Effector memory CD4-positive, alpha-beta T cell (primary cell): ENCODE results near the gene SERPINF2.

ENCODE experiments used
- DNase-seq, 3 donors: peaks; one replicate each; pipeline ENCODE4 v3.0.0-alpha.2; 2020
- H3K27ac ChIP-seq: 2 replicates; pipeline ENCODE4 v1.7.0; 2013; ENCODE audit warnings: mild to moderate bottlenecking, low read length, moderate library complexity; ENCODE audit not compliant: insufficient read depth, poor library complexity, severe bottlenecking
- H3K27me3 ChIP-seq: replicated peaks from 2 replicates; pipeline ENCODE4 v1.7.0; 2013; ENCODE audit warnings: mild to moderate bottlenecking, low read length; ENCODE audit not compliant: insufficient read depth, control insufficient read depth, poor library complexity, severe bottlenecking
- H3K36me3 ChIP-seq: 2 replicates; pipeline ENCODE4 v1.7.0; 2013; ENCODE audit warnings: mild to moderate bottlenecking, low read length, moderate library complexity; ENCODE audit not compliant: control insufficient read depth, insufficient read depth
- H3K4me1 ChIP-seq: 2 replicates; pipeline ENCODE4 v1.7.0; 2013; ENCODE audit warnings: low read length, mild to moderate bottlenecking; ENCODE audit not compliant: control insufficient read depth, insufficient read depth, poor library complexity, severe bottlenecking
- H3K4me3 ChIP-seq: 2 replicates; pipeline ENCODE4 v1.7.0; 2013; ENCODE audit warnings: low read length, low read depth, mild to moderate bottlenecking; ENCODE audit not compliant: insufficient read depth, poor library complexity, severe bottlenecking
- H3K9me3 ChIP-seq: 2 replicates; pipeline ENCODE4 v1.7.0; 2013; ENCODE audit warnings: mild to moderate bottlenecking, low read length, moderate library complexity; ENCODE audit not compliant: control insufficient read depth

The SERPINF2 gene

DNA sequence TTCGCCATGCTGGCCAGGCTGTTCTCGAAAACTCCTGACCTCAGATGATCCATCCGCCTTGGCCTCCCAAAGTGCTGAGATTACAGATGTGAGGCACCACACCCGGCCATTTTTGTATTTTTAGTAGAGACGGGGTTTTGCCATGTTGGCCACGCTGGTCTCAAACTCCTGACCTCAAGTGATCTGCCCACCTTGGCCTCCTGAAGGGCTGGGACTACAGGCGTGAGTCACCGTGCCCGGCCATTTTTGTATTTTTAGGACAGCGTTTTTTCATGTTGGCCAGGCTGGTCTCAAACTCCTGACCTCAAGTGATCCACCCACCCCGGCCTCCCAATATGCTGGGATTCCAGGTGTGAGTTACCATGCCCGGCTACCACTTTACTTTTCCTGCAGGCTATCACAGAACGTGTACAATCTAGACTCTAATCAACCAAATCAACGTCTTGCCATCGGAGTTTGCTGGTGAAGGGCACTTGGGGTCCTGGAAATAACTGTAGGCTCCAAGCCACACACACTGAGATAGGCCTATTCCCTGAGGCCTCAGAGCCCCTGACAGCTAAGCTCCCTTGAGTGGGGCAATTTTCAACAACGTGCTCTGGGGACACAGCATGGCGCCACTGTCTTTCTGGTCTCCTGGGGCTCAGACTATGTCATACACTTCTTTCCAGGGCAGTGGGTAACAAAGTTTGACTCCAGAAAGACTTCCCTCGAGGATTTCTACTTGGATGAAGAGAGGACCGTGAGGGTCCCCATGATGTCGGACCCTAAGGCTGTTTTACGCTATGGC lies 31.9 kb downstream of the SERPINF2 start:
- DNase-seq: no peak
- Histone ChIP-seq H3K27me3 (no peaks in the 10 kb centered on the region), H3K9me3 (no peaks in the 10 kb centered on the region), H3K4me1 (peaks cover 5% of the 10 kb centered on the region), H3K27ac (no peak overlapping the region), H3K36me3 (peaks cover 16% of the 10 kb centered on the region), H3K4me3 (no peak overlapping the region)

DNA sequence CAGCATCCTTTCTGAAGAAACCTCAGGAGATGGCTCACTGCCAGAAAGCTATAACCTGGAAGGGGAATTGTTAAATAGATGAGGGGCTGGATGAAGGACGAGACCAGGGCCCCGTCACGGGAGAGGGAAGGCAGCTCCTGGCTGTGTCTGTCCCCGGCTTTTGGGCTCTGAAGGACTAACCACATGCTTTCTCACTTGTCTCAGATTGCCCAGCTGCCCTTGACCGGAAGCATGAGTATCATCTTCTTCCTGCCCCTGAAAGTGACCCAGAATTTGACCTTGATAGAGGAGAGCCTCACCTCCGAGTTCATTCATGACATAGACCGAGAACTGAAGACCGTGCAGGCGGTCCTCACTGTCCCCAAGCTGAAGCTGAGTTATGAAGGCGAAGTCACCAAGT lies 33.7 kb downstream of the SERPINF2 start:
- no peaks in the 10 kb centered on the region for H3K27me3 ChIP-seq
- no peak overlapping the region for H3K4me3 ChIP-seq
- peaks cover 20% of the 10 kb centered on the region for H3K36me3 ChIP-seq
- no peak overlapping the region for H3K27ac ChIP-seq
- DNase-seq: no peak
- no peaks in the 10 kb centered on the region for H3K9me3 ChIP-seq
- no peaks in the 10 kb centered on the region for H3K4me1 ChIP-seq

DNA sequence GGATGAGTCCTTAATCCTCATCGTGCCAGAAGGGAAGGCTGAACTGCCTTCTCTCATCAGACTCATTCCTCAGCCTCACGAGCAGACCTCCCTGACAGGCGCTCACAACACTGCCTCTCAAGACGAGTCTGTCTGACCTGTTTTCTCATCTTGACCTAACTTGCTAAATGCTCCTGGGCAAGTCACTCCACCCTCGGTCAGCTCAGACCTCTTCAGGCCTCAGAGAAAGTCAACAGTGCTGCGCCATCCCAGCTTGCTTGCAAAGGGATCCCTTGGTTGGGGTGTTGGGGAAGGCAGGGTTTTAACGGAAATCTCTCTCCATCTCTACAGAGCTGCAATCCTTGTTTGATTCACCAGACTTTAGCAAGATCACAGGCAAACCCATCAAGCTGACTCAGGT lies 34.2 kb downstream of the SERPINF2 start:
- H3K4me3 ChIP-seq: no peak overlapping the region
- no peak for DNase-seq
- H3K27ac ChIP-seq: no peak overlapping the region
- no peaks in the 10 kb centered on the region for H3K27me3 ChIP-seq
- H3K4me1 ChIP-seq: no peaks in the 10 kb centered on the region
- H3K9me3 ChIP-seq: no peaks in the 10 kb centered on the region
- peaks cover 24% of the 10 kb centered on the region for H3K36me3 ChIP-seq

DNA sequence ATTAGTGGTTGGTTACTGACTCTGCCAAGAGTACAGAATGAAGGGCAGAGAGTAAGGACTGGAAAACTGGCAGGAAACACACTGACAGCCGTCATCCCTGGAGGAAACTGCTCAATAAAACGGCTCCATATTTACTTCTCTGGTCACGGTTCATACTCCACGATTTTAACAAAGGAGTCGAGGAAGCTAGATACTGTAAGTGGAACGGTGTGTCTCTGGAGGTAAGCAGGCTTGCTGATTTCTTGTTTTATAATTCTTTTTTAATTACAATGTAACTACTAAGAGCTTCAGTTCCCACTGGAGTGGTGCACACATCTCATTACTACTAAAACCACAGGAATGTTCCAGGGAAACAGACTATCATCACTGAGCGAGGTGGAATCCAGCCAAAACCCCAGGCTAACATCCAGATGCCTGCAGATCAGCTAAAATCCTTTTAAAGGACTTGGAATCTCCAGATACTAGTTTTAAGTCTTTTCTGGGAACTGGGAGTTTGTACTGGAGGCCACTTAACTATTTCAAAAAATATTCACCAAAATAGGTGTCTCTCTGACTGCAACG lies 37.0 kb downstream of the SERPINF2 start:
- no peak overlapping the region for H3K27ac ChIP-seq
- no peaks in the 10 kb centered on the region for H3K4me1 ChIP-seq
- peaks cover 40% of the 10 kb centered on the region for H3K36me3 ChIP-seq
- no peaks in the 10 kb centered on the region for H3K9me3 ChIP-seq
- no peak overlapping the region for H3K4me3 ChIP-seq
- no peaks in the 10 kb centered on the region for H3K27me3 ChIP-seq
- no peak for DNase-seq

DNA sequence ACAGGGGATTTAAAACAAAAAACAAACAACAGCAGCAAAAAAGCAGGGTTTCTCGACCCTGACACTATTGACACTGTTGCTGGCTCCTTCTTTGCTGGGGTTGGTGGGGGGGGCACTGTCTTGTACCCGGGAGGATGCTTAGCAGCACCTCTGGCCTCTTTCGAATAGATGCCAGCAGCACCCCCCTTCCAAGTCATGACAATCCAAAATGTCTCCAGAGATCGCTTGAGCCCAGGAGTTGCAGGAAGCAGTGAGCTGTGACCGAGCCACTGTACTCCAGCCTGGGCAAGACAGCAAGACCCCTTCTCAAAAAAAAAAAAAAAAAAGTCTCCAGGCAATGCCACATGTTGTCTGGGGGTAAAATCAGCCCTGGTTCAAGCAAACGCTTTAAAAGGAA lies 39.5 kb downstream of the SERPINF2 start:
- no peak for DNase-seq
- no peak overlapping the region for H3K27ac ChIP-seq
- H3K4me1 ChIP-seq: no peaks in the 10 kb centered on the region
- no peaks in the 10 kb centered on the region for H3K27me3 ChIP-seq
- peaks cover 52% of the 10 kb centered on the region for H3K36me3 ChIP-seq
- H3K4me3 ChIP-seq: no peak overlapping the region
- H3K9me3 ChIP-seq: no peaks in the 10 kb centered on the region

DNA sequence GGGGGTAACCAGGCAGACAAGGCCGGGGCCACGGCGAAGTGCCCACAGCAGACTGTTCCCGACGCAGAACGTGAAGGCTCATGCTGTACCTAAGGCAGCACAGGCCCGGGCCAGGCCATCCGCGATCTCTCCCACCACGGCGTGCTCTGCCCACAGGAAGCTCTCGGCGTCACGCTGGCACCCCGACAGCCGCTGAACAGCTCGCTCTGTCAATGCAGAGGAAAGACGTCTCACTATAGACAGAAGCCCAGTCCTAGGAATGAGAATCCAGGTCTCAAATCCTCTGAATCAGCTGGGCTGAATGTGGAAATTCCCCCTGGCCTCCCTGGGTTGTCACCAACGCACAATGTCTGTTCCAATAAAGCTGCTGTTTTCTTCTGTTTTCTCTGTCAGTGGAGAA lies 40.6 kb downstream of the SERPINF2 start:
- no peaks in the 10 kb centered on the region for H3K9me3 ChIP-seq
- H3K27ac ChIP-seq: no peak overlapping the region
- DNase-seq: no peak
- peaks cover 50% of the 10 kb centered on the region for H3K36me3 ChIP-seq
- H3K27me3 ChIP-seq: no peaks in the 10 kb centered on the region
- H3K4me3 ChIP-seq: no peak overlapping the region
- H3K4me1 ChIP-seq: no peaks in the 10 kb centered on the region

DNA sequence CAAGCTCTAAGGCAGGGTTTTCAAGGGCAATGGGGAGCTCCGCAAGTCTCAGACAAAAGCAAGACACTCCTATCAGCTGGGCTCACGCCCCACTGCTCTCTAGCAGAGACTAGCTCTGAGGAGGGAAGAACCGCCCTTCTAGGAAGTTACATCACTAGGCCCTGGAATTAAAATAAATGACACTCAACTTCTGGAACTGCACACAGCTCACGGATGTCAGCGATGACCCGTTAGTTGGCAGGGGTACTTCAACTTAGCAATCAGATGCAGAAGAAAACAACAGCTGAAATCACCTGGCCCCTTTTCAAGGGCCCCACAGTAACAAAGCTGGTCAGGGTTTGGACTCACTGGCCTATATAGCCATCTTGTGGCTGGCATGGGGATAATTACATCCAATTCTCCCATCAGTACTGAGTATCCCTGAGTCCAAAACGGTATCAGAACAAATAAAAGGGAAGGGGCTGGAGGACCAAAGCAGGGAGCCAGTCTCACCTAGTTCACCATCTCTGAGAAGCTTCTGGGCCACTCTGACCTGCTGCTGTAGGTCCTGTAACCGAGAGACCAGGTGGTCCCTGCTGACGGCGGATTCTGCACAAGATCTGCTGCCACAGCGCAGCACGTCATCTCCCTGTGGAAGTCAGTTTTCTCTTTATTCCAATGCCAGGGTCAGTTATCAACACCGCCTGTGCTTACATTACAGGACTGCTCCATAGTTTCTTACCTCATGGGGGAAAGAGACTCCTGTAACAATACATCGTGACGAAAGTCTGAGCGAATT lies 41.4 kb downstream of the SERPINF2 start:
- H3K9me3 ChIP-seq: no peaks in the 10 kb centered on the region
- no peak for DNase-seq
- H3K27me3 ChIP-seq: no peaks in the 10 kb centered on the region
- no peaks in the 10 kb centered on the region for H3K4me1 ChIP-seq
- H3K27ac ChIP-seq: no peak overlapping the region
- H3K4me3 ChIP-seq: no peak overlapping the region
- peaks cover 48% of the 10 kb centered on the region for H3K36me3 ChIP-seq

DNA sequence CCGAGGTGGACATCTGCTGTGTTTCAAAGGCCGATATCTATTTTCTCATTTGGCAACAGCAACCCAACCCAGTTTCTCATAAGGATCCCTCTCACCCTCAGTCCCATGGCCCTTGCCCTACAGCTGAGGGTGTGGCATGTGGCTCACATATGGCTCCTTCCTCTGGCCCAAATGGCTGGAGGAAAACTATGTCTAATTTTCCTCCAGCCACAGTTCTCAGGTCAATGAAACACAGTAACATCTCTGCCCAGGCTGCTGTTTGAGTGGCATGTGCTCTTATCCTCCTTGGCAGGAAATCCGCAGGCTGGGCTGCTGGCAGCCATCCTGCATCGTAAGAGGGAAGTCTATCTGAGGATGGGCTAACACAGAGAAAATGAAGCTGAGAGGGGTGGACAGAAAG lies 43.3 kb downstream of the SERPINF2 start:
- Histone ChIP-seq H3K4me1 (no peaks in the 10 kb centered on the region), H3K36me3 (peaks cover 43% of the 10 kb centered on the region), H3K27me3 (no peaks in the 10 kb centered on the region), H3K4me3 (no peak overlapping the region), H3K27ac (no peak overlapping the region), H3K9me3 (no peaks in the 10 kb centered on the region)
- no peak for DNase-seq

DNA sequence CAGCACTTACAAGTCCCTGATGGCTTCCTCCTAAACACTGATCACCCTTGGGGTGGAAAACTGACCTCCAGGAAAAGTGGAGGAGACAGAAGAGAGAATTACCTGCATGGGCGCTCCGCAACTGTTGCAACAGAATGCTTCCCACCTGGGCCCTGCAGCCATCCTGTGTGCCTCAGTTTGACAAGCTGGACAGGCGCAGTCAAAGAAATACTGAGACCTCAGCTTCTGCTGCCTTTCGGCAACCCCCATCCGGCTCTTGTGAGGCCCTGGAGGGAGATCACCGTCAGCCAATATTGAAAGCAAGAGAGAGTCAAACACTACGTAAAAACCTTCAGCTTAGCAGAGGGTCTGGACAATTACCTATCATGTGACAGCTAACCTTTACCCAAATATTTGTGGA lies 44.0 kb downstream of the SERPINF2 start:
- H3K9me3 ChIP-seq: no peaks in the 10 kb centered on the region
- H3K27me3 ChIP-seq: no peaks in the 10 kb centered on the region
- no peak overlapping the region for H3K27ac ChIP-seq
- no peak for DNase-seq
- no peak overlapping the region for H3K4me3 ChIP-seq
- no peaks in the 10 kb centered on the region for H3K4me1 ChIP-seq
- peaks cover 40% of the 10 kb centered on the region for H3K36me3 ChIP-seq

DNA sequence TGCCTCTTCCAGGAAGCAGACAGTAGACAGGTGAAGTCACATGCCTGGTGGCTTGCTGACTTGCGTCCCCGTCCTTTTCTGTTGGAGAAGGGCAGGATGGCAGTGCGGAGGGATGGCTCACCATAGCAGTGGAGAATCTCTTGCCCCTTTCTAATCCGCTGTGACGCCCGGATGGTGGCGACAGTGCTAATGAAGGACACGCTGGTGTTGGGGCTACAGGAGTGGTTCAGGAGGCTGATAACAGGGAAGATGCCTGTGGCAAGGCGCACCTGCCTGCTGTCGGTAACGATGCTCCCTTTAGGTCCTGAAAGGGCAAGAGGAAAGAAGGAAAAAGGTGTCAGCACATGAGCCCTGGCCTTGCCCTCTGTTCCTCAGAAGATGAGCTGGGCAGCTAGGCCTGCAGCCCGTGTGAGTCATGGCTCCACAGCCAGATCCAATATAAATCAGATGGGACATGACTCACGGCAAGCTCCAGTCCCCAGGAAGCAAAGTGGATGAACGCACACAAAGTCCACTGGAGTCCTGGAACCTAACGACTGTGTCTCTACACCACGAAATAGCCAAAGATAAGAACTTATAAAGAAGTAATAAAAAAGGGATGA lies 44.7 kb downstream of the SERPINF2 start:
- DNase-seq: no peak
- Histone ChIP-seq H3K4me1 (no peaks in the 10 kb centered on the region), H3K9me3 (no peaks in the 10 kb centered on the region), H3K36me3 (peaks cover 34% of the 10 kb centered on the region), H3K27ac (no peak overlapping the region), H3K27me3 (no peaks in the 10 kb centered on the region), H3K4me3 (no peak overlapping the region)
